DMS79 (cell line): ENCODE measurements around the gene SCYGR6.
"Not testable (repeated sequence)": the region's sequence is repeated elsewhere in the genome, so short reads cannot be mapped to it uniquely, and the experiment has no call there.

ENCODE experiments used
- DNase-seq: peaks from one replicate; lab custom pipeline; 2025; lab: John Stamatoyannopoulos, UW

The SCYGR6 gene

GRCh38 chr2:227724394-227725039, at the start of gene SCYGR6:
SCYGR6 (minus strand) TSS chr2:227724757; CDS start chr2:227724757, 0 bp downstream.
- DNase-seq = no peak

DNA sequence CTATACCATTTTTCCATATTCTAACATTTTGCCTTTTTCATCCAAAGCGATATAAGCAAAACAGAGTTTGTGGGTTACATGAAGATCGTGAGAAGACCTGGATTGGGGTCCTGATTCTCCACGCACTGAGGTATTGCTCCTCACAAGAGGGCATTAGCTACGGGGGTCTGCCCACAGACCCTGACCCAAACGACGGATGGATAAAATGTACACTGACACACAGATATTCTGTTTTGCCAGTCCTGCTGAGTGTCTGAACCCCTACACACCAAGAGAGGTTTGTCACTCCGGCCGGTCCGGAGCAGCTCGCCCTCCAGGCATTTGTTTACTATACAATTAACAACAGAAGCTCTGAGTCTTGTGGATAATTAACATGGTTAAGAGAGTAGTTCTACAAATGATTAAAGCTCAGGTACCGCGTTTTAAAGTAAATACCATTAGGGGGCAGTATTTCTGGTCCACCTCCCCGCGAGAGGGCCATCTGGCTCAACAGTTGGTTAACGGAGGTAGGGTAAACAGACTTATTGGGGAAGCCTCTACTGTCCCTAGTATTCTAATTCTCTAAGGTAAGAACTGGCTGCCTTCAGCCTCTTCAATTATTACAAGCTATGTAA, 49.6 kb upstream of the SCYGR6 start:
- DNase-seq = no peak

GRCh38 chr2:227772932-227773331, 48.4 kb upstream of the SCYGR6 start:
- DNase-seq = no peak

DNA sequence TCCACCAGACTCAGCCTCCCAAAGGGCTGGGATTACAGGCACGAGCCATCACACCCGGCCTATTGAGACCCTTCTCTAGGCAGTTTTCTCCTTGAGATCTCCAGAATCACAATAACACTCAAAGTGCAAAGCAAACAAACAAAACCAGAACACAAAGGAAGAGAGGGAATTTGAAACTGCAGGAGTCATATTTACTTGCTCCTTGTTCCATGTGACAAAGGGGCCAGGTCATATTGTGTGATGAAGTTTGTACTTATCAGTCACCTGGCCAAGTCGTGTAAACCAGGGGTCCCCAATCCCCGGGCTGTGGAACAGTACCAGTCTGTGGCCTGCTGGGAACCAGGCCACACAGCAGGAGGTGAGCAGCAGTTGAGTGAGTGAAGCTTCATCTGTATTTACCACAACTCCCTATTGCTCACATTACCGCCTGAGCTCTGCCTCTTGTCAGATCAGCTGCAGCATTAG, 47.7 kb upstream of the SCYGR6 start:
- peak; percentile 45 for DNase-seq

- no peak for DNase-seq
Observed at GRCh38 chr2:227767830-227768229, 43.3 kb upstream of the SCYGR6 start.

- peak; percentile 7 for DNase-seq
Observed at GRCh38 chr2:227766373-227766883, 41.9 kb upstream of the SCYGR6 start.

- DNase-seq = no peak
Observed at GRCh38 chr2:227765788-227766372, 41.3 kb upstream of the SCYGR6 start.

GRCh38 chr2:227761740-227762476, 37.4 kb upstream of the SCYGR6 start:
- no peak for DNase-seq

GRCh38 chr2:227759411-227760118, 35.0 kb upstream of the SCYGR6 start:
- DNase-seq = no peak

DNA sequence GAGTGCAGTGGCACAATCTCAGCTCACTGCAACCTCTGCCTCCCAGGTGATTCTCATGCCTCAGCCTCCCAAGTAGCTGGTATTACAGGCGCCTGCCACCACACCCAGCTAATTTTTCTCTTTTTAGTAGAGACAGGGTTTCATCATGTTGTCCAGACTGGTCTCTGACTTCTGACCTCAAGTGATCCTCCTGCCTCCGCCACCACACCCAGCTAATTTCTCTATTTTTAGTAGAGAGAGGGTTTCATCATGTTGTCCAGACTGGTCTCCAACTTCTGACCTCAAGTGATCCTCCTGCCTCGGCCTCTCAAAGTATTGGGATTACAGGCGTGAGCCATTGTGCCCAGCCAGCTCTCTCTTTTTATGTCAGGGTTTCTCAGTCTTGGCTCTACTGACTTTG, 31.7 kb upstream of the SCYGR6 start:
- DNase-seq = not testable (repeated sequence)

GRCh38 chr2:227748079-227748478, 23.5 kb upstream of the SCYGR6 start:
- no peak for DNase-seq

DNA sequence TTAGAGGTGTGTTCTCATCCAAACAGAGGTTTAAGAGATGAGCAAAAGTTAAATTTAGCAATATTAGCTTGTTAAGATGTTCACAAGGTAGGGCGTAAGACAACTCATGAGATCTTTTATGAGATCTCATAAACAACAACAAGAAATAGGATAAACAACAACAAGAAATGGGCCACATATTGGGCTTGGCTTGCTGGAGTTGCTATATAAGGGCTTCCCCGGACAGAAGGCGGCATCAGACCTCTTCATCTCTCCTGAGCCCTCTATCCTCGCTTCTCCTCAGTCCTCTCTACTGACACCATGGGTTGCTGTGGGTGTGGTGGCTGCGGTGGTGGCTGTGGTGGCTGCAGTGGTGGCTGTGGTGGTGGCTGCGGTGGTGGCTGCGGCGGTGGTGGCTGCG, 21.0 kb upstream of the SCYGR6 start, which contains the start of gene SCYGR8:
Gene SCYGR8, plus strand, starts transcription at position 301 of the 400 bp plus-strand sequence. Its CDS starts 0 bp downstream, at position 301.
- no peak for DNase-seq

DNA sequence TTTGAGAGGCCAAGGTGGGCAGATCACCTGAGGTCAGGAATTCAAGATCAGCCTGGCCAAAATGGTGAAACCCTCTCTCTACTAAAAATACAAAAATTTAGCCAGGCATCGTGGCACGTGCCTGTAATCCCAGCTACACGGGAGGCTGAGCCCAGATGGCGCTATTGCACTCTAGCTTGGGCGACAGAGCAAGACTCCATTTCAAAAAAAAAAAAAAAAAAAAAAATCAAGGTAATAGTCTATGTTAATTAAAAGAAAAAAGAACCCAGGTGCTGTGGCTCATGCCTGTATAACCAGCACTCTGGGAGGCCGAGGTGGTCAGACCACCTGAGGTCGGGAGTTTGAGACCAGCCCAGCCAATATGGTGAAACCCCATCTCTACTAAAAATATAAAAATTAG, 16.1 kb upstream of the SCYGR6 start:
- not testable (repeated sequence) for DNase-seq

DNA sequence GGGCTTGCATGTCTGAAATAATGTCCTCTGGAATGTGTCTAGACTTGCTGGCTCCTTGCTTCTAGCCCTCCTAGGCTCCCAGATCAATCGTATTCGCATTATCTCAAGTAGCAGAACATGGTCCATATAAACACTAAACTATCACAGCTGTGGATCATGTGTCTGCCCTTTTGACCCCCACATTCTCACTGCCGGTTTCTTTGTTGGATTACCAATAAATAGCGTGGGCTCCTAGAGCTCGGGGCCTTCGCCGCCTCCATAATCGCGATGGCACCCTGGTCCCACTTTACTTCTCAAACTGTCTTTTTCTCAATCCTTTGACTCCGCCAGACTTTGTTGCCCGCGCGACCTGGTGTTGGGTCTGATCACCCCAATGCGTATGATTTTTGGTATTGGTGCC, 14.8 kb upstream of the SCYGR6 start:
- DNase-seq = no peak

- DNase-seq = no peak
Observed at GRCh38 chr2:227728035-227728434, 3.5 kb upstream of the SCYGR6 start, which contains the start of gene SCYGR7. SCYGR7 (plus strand) TSS chr2:227728335; CDS start chr2:227728335, 0 bp downstream.

DNA sequence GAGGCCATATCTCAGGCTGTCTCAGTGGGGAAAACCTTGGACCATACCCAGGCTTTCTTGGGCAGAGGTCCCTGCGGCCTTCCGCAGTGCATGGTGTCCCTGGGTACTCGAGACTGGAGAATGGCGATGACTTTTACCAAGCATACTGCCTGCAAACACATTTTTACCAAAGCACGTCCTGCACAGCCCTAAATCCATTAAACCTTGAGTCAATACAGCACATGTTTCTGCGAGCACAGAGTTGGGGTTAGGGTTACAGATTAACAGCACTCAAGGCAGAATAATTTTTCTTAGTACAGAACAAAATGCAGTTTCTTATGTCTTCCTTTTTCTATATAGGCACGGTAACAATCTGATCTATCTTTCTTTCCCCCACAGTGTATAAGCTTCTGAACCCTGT, 1.7 kb downstream of the SCYGR6 start:
- DNase-seq = not testable (repeated sequence)

- no peak for DNase-seq
Observed at GRCh38 chr2:227720680-227721079, 3.9 kb downstream of the SCYGR6 start.

DNA sequence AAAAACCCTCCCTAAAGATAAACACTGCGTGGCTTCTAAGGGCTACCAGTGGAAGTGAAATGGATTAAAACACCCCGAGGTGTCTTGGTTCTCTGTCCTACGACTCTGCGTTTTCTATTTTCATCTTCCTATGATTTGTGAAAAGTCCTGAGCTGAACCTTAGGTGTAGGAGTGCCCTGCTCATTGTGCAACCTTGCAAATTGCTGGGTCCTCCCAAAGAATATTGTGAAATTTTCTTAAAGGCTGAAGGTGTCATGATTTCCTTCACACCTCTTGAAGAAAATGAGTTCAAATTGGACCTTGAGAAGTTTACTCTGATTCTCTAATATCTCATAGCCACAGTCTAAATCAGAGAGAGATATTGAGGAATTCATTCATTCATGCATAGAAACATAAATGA, 4.9 kb downstream of the SCYGR6 start:
- DNase-seq = no peak

- DNase-seq = peak; percentile 35
Observed at GRCh38 chr2:227717687-227718567, 6.6 kb downstream of the SCYGR6 start, which contains the start of gene SLC19A3. SLC19A3 (minus strand) TSS chr2:227718028; CDS start chr2:227702318, 15,710 bp downstream.

DNA sequence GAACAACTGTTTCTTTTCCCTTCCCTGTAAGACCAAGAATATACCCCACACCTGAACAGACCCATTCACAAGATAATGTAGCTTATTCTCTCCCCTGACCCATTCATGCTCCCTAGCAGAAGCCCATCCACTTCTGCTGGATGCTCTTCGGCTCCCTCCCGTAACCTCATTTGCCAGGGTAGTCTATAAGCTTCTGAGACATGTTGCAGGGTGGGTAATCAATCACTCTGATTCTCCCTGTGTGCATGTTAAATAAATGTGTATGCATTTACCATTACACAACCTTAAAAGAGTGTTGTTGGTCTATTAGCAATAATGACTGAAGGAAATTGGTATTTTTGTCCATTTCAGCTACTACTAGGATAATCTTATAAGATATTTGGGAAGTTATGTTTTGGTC, 8.1 kb downstream of the SCYGR6 start:
- no peak for DNase-seq
